Neural cell (in vitro differentiated cells): ENCODE data around the gene PARP1.

Source experiments
- CTCF ChIP-seq: fragments of 450-650 bp; IDR thresholded peaks from 2 replicates; pipeline ENCODE4 v1.5.1; 2014; ENCODE audit warnings: antibody characterized with exemption, mild to moderate bottlenecking, moderate library complexity; ENCODE audit not compliant: poor library complexity, severe bottlenecking
- EZH2 ChIP-seq: fragments of 200-600, 300-800 bp; shearing (Covaris generic), sonication (generic); IDR thresholded peaks from 2 replicates; pipeline ENCODE4 v1.6.1; 2014; ENCODE audit warnings: antibody characterized with exemption, low read length, borderline replicate concordance, mild to moderate bottlenecking; ENCODE audit not compliant: insufficient read depth, poor library complexity, severe bottlenecking
- POLR2AphosphoS5 ChIP-seq: IDR thresholded peaks from 2 replicates; pipeline ENCODE4 v1.6.1; 2012
- TAF1 ChIP-seq: IDR thresholded peaks from 2 replicates; pipeline ENCODE4 v1.6.1; 2012; ENCODE audit warnings: low read depth

GRCh38 chr1:226376300-226376699 is 31.6 kb downstream of the PARP1 start:
- TF ChIP-seq EZH2 (no peak), CTCF (no peak), POLR2AphosphoS5 (no peak), TAF1 (no peak)
